ENCODE measurements around the gene ZC3H7A.

ZC3H7A gene

GRCh38 chr16:11757671-11758545, 39.1 kb downstream of the ZC3H7A start:
- no peak for TF ChIP-seq EGR1 (IDR thresholded peaks at IDR 0.05)
- TF ChIP-seq TAF1 (IDR thresholded peaks at IDR 0.05; ENCODE audit: low read depth) = no peak
- no peak for TF ChIP-seq CREB1 (IDR thresholded peaks at IDR 0.05; ENCODE audit: low read depth)
- TF ChIP-seq, protein P1, sequence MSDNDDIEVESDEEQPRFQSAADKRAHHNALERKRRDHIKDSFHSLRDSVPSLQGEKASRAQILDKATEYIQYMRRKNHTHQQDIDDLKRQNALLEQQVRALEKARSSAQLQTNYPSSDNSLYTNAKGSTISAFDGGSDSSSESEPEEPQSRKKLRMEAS (IDR thresholded peaks at IDR 0.05) = no peak
- no peak for TF ChIP-seq RAD21 (IDR thresholded peaks at IDR 0.05; ENCODE audit: low read depth)
- TF ChIP-seq USF1 (IDR thresholded peaks at IDR 0.05) = no peak
- TF ChIP-seq TCF12 (IDR thresholded peaks at IDR 0.05; ENCODE audit: low read depth) = no peak
- TF ChIP-seq EP300 (IDR thresholded peaks at IDR 0.05; ENCODE audit: borderline replicate concordance) = no peak
- TF ChIP-seq, protein P2, sequence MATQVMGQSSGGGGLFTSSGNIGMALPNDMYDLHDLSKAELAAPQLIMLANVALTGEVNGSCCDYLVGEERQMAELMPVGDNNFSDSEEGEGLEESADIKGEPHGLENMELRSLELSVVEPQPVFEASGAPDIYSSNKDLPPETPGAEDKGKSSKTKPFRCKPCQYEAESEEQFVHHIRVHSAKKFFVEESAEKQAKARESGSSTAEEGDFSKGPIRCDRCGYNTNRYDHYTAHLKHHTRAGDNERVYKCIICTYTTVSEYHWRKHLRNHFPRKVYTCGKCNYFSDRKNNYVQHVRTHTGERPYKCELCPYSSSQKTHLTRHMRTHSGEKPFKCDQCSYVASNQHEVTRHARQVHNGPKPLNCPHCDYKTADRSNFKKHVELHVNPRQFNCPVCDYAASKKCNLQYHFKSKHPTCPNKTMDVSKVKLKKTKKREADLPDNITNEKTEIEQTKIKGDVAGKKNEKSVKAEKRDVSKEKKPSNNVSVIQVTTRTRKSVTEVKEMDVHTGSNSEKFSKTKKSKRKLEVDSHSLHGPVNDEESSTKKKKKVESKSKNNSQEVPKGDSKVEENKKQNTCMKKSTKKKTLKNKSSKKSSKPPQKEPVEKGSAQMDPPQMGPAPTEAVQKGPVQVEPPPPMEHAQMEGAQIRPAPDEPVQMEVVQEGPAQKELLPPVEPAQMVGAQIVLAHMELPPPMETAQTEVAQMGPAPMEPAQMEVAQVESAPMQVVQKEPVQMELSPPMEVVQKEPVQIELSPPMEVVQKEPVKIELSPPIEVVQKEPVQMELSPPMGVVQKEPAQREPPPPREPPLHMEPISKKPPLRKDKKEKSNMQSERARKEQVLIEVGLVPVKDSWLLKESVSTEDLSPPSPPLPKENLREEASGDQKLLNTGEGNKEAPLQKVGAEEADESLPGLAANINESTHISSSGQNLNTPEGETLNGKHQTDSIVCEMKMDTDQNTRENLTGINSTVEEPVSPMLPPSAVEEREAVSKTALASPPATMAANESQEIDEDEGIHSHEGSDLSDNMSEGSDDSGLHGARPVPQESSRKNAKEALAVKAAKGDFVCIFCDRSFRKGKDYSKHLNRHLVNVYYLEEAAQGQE (IDR thresholded peaks at IDR 0.05; ENCODE audit: low read depth) = no peak

- no peak for TF ChIP-seq ZBTB7A (IDR thresholded peaks at IDR 0.05; ENCODE audit: low read depth)
- TF ChIP-seq, protein P2 (IDR thresholded peaks at IDR 0.05; ENCODE audit: low read depth) = no peak
- TF ChIP-seq EP300 (IDR thresholded peaks at IDR 0.05; ENCODE audit: borderline replicate concordance) = no peak
- TF ChIP-seq CEBPB (IDR thresholded peaks at IDR 0.05) = no peak
- TF ChIP-seq CREB1 (IDR thresholded peaks at IDR 0.05; ENCODE audit: low read depth) = no peak
- TF ChIP-seq TAF1 (IDR thresholded peaks at IDR 0.05; ENCODE audit: low read depth) = no peak
- no peak for TF ChIP-seq TEAD4 (IDR thresholded peaks at IDR 0.05)
- TF ChIP-seq RAD21 (IDR thresholded peaks at IDR 0.05; ENCODE audit: low read depth) = no peak
- no peak for TF ChIP-seq NFIC (IDR thresholded peaks at IDR 0.05)
- no peak for TF ChIP-seq EGR1 (IDR thresholded peaks at IDR 0.05)
- TF ChIP-seq YY1 (IDR thresholded peaks at IDR 0.05; ENCODE audit: low read depth) = no peak
- no peak for TF ChIP-seq USF1 (IDR thresholded peaks at IDR 0.05)
- TF ChIP-seq, protein P1 (IDR thresholded peaks at IDR 0.05) = no peak
- no peak for TF ChIP-seq FOXM1 (IDR thresholded peaks at IDR 0.05; ENCODE audit: borderline replicate concordance, low read depth)
- no peak for TF ChIP-seq TCF12 (IDR thresholded peaks at IDR 0.05; ENCODE audit: low read depth)
These were observed 40.8 kb downstream of the ZC3H7A start for GRCh38 chr16:11756248-11756647.

DNA sequence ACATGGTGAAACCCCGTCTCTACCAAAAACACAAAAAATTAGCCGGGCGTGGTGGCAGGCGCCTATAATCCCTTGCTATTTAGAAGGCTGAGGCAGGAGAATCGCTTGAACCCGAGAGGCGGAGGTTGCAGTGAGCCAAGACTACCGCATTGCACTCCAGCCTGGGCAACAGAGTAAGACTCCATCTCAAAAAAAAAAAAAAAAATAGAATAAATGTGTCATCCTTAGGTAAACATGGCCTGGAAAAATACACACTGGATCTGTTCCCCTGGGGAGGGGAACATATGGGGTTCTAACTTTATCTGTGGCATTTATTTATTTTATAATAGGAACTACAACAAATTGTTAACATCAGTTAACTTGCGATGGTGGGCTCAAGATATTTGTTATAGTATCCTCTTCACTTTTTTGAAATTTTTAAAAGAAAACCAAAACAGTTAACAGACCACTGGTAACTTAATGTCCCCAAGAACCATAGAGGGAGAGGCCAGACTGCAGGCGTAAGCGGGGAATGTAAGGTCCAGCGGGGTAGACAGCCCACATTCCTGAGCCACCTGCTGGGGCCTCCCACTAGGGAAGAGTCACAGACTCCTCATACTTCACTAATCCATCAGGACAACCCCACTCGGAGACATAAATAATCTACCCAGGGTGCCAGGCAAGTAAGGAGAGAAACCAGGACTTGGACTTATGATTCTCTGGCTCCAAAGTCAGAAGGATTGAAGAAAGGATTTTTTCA, 41.9 kb downstream of the ZC3H7A start:
- TF ChIP-seq YY1 (IDR thresholded peaks at IDR 0.05; ENCODE audit: low read depth) = no peak
- TF ChIP-seq CEBPB (IDR thresholded peaks at IDR 0.05) = no peak
- TF ChIP-seq ZBTB7A (IDR thresholded peaks at IDR 0.05; ENCODE audit: low read depth) = no peak
- TF ChIP-seq TEAD4 (IDR thresholded peaks at IDR 0.05) = no peak
- no peak for TF ChIP-seq FOXM1 (IDR thresholded peaks at IDR 0.05; ENCODE audit: borderline replicate concordance, low read depth)
- TF ChIP-seq CREB1 (IDR thresholded peaks at IDR 0.05; ENCODE audit: low read depth) = no peak
- TF ChIP-seq, protein P2 (IDR thresholded peaks at IDR 0.05; ENCODE audit: low read depth) = no peak
- TF ChIP-seq EGR1 (IDR thresholded peaks at IDR 0.05) = no peak
- TF ChIP-seq USF1 (IDR thresholded peaks at IDR 0.05) = no peak
- no peak for TF ChIP-seq TCF12 (IDR thresholded peaks at IDR 0.05; ENCODE audit: low read depth)
- TF ChIP-seq, protein P1 (IDR thresholded peaks at IDR 0.05) = no peak
- TF ChIP-seq RAD21 (IDR thresholded peaks at IDR 0.05; ENCODE audit: low read depth) = no peak
- no peak for TF ChIP-seq TAF1 (IDR thresholded peaks at IDR 0.05; ENCODE audit: low read depth)
- TF ChIP-seq EP300 (IDR thresholded peaks at IDR 0.05; ENCODE audit: borderline replicate concordance) = no peak
- TF ChIP-seq NFIC (IDR thresholded peaks at IDR 0.05) = no peak

Data from Ishikawa (cell line).